K562 (cell line): ENCODE results near the gene PCP4L1. TPM values are rescaled to one million over a fixed set of nuclear protein-coding genes. Genes with fewer than 3 reads are reported as not detected.

ENCODE experiments used
- ATAC-seq: fragments of 200-7000 bp; cut with Tn5 transposase; 3 replicates; pipeline ENCODE4 v1.9.1; 2020; ENCODE audit warnings: moderate library complexity
- BruUV-seq: library from RNA; stranded (reverse); fragments of 400-500 nt; replicated peaks from 2 replicates; lab custom pipeline; 2021; lab: Mats Ljungman, UMichigan
- CTCF ChIA-PET: fragments of 300-600 bp; formaldehyde crosslinking; extraction: SDS; loops from one replicate; lab custom pipeline; 2021; ENCODE audit warnings: low intra/inter-chr PET ratio; lab: Yijun Ruan, JAX
- POLR2A ChIA-PET: fragments of 300-600, 350-650 bp; sonication (Branson Sonifier 250); formaldehyde crosslinking; extraction: SDS; loops from one replicate; lab custom pipeline; 2021; ENCODE audit warnings: antibody characterized with exemption, inconsistent platforms; lab: Yijun Ruan, JAX
- DNase-seq, 4 experiments: peaks; one replicate each; pipeline versions ENCODE4 v3.0.0 to v3.0.0-alpha.2; 2011 to 2018; ENCODE audit warnings: low spot score in 3 of 4, mixed read lengths in 3 of 4; ENCODE audit errors: extremely low read depth in 1 of 4
- FAIRE-seq: peaks from 2 replicates; lab custom pipeline; 2011; peaks lifted over from hg19 to GRCh38; lab: Jason Lieb, UNC
- H2AFZ ChIP-seq: 2 replicates; pipeline ENCODE4 v1.6.0; 2011; ENCODE audit warnings: low read depth, low read length, control low read depth, inconsistent platforms
- H3K27ac ChIP-seq: fragments of 200-600 bp; 3 replicates; pipeline ENCODE4 v1.8.0; 2011; ENCODE audit warnings: low read depth, mild to moderate bottlenecking, control low read depth, inconsistent platforms, low read length, moderate library complexity, mixed read lengths; ENCODE audit errors: extremely low read depth
- H3K27me3 ChIP-seq, 2 experiments: fragments of 300-600 bp in 1 of 2; 2 replicates in 1 of 2; 3 replicates in 1 of 2; pipeline versions ENCODE4 v1.6.0 to v1.8.0; 2011; ENCODE audit warnings: inconsistent platforms in 2 of 2, low read length in 2 of 2, mild to moderate bottlenecking in 1 of 2, mixed read lengths in 1 of 2, moderate library complexity in 1 of 2; ENCODE audit not compliant: control insufficient read depth in 2 of 2, insufficient read depth in 2 of 2
- H3K36me3 ChIP-seq: fragments of 300-600 bp; 3 replicates; pipeline ENCODE4 v1.8.0; 2011; ENCODE audit warnings: mild to moderate bottlenecking, low read length, inconsistent platforms; ENCODE audit not compliant: control insufficient read depth, insufficient read depth
- H3K4me1 ChIP-seq, 2 experiments: fragments of 200-600 bp in 1 of 2; replicated peaks in 1 of 2; 2 replicates in 1 of 2; 3 replicates in 1 of 2; pipeline versions ENCODE4 v1.5.1 to v1.8.0; 2011; ENCODE audit warnings: inconsistent platforms in 2 of 2, low read length in 2 of 2, mild to moderate bottlenecking in 1 of 2, mixed read lengths in 1 of 2, moderate library complexity in 1 of 2; ENCODE audit not compliant: control insufficient read depth in 2 of 2, insufficient read depth in 2 of 2
- H3K4me2 ChIP-seq: 2 replicates; pipeline ENCODE4 v1.6.1; 2011; ENCODE audit warnings: low read length, control low read depth, inconsistent platforms, mixed read lengths; ENCODE audit not compliant: insufficient read depth
- H3K4me3 ChIP-seq: fragments of 200-600 bp; sonication (generic), shearing (Covaris generic); 2 replicates; pipeline ENCODE4 v1.5.1; 2016; ENCODE audit warnings: control low read depth, inconsistent platforms
- H3K79me2 ChIP-seq: fragments of 200-600 bp; 3 replicates; pipeline ENCODE4 v1.8.0; 2011; ENCODE audit warnings: low read length, inconsistent platforms; ENCODE audit not compliant: control insufficient read depth, insufficient read depth
- H3K9ac ChIP-seq, 2 experiments: 2 replicates each; pipeline versions ENCODE4 v1.6.0 to v1.6.1; 2011; ENCODE audit warnings: low read depth in 2 of 2, low read length in 2 of 2, control low read depth in 1 of 2, inconsistent platforms in 1 of 2, mild to moderate bottlenecking in 1 of 2, mixed read lengths in 1 of 2; ENCODE audit not compliant: insufficient read depth in 1 of 2
- H3K9me1 ChIP-seq: one replicate; pipeline ENCODE4 v1.6.0; 2011; ENCODE audit warnings: inconsistent platforms, mild to moderate bottlenecking, low read length, moderate library complexity; ENCODE audit not compliant: control insufficient read depth, insufficient read depth
- H3K9me3 ChIP-seq: replicated peaks from 2 replicates; pipeline ENCODE4 v1.5.1; 2011; ENCODE audit warnings: low read depth, low read length, inconsistent platforms; ENCODE audit not compliant: control insufficient read depth, insufficient read depth
- H4K20me1 ChIP-seq: replicated peaks from 2 replicates; pipeline ENCODE4 v1.6.1; 2011; ENCODE audit warnings: low read length, inconsistent platforms, mixed read lengths; ENCODE audit not compliant: control insufficient read depth, insufficient read depth
- MCM7 ChIP-seq, 2 experiments: fragments of 450-650 bp; IDR thresholded peaks; 2 replicates each; pipeline ENCODE4 v1.6.1; 2016 to 2018
- RNF219 ChIP-seq: fragments of 250-450 bp; sonication (Bioruptor Pico); IDR thresholded peaks from 2 replicates; pipeline ENCODE4 v1.5.0; 2022; ENCODE audit warnings: mild to moderate bottlenecking
- YBX1 ChIP-seq: fragments of 450-650 bp; IDR thresholded peaks from 2 replicates; pipeline ENCODE4 v1.7.1; 2016; ENCODE audit warnings: mild to moderate bottlenecking
- ZNF354B ChIP-seq: fragments of 250-450 bp; sonication (Bioruptor Pico); IDR thresholded peaks from 2 replicates; pipeline ENCODE4 v1.4.0; 2020
- ZNF764 ChIP-seq: fragments of 250-450 bp; sonication (Bioruptor Pico); IDR thresholded peaks from 2 replicates; pipeline ENCODE4 v1.4.0; 2020; ENCODE audit warnings: low read depth, mild to moderate bottlenecking, moderate library complexity
- ZZZ3 ChIP-seq: fragments of 450-650 bp; IDR thresholded peaks from 2 replicates; pipeline ENCODE4 v1.6.1; 2016; ENCODE audit warnings: antibody characterized with exemption, mild to moderate bottlenecking, moderate library complexity
- WGBS: fragments of 100-300 bp; shearing (Covaris generic); methylation state at CpG from one replicate; pipeline ENCODE4 v1.1.6; 2016; ENCODE audit warnings: low coverage, mixed read lengths; ENCODE audit not compliant: insufficient coverage; ENCODE audit errors: missing lambda C conversion rate; 5-methylcytosine and 5-hydroxymethylcytosine counted together
- in situ Hi-C: fragments of 300-500 bp; cut with MboI; formaldehyde crosslinking; loops from 4 replicates; pipeline ENCODE4 v1.15.0; 2018; ENCODE audit warnings: inconsistent platforms, mixed read lengths
- intact Hi-C: fragments of 100-400 bp; cut with micrococcal nuclease; formaldehyde crosslinking; loops from 2 replicates; pipeline ENCODE4 v1.14.2; 2022
- polyA plus RNA-seq, 8 experiments: library from polyadenylated mRNA; depleted of rRNA in 4 of 8; stranded (reverse) in 5 of 8; unstranded in 3 of 8; fragments of >200 nt; fragmentation: Nextera tagmentation in 2 of 8; fragmentation: Illumina TruSeq in 1 of 8; extraction: Ambion mirVana in 2 of 8; extraction: Trizol in 1 of 8; gene quantifications; 2 replicates each; pipeline versions ENCODE4 v1.2.1 to v1.2.3, GENCODE V29; 2011 to 2014; ENCODE audit warnings: inconsistent platforms in 1 of 8, missing spikeins in 1 of 8
- total RNA-seq, 7 experiments: library from RNA; depleted of rRNA in 6 of 7; stranded (reverse); fragments of >200 nt in 6 of 7; fragmentation: Illumina TruSeq in 2 of 7; extraction: Trizol in 2 of 7; gene quantifications; 2 replicates each; pipeline versions ENCODE4 v1.2.1 to v1.2.3, GENCODE V29; 2011 to 2021; ENCODE audit warnings: low replicate concordance in 1 of 7
- TF ChIP-seq, protein P1 (sequence below): fragments of 250-450 bp; sonication (Bioruptor Pico); IDR thresholded peaks from 2 replicates; pipeline ENCODE4 v1.5.0; 2021

The PCP4L1 gene
- total and polyA plus RNA-seq, 9 of the 15 experiments (the other 6 are each of a cell fraction or from before 2014, with no cell fraction given), result not detected

DNA sequence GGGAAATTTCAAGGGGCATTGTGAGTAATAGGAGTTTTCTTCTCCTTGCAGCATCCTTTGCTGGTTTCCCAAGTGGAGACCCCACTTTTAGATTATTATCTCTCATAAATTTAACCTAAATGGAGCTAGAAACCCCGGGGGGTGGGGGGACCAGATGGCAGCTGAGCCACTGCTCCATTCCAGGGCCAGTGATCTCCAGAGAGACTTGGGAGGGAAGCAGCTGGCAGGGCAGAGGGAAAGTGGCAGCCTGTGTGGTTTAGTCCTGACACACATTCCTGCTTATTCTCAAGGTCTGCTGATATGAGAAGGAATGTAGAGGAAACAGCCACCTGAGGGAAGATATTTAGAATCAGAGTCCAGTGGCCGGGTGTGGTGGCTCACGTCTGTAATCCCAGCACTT is 16.3 kb downstream of the PCP4L1 start (continued):
- no peak for TF ChIP-seq RNF219 (CRISPR knock-in tag)
- no peak for TF ChIP-seq ZNF354B (CRISPR knock-in tag)
- TF ChIP-seq MCM7 (IDR thresholded peaks at IDR 0.05), result no peak
- no peak for TF ChIP-seq ZZZ3

GRCh38 chr1:161282991-161283390 is 24.4 kb downstream of the PCP4L1 start:
- 0% methylated on average over 1 of the region's 1 CpG for WGBS
- Histone ChIP-seq H3K9me1 (no peaks in the 10 kb centered on the region), H3K9me3 (no peaks in the 10 kb centered on the region), H3K4me1 (no peaks in the 10 kb centered on the region; a peak in 1 of 5 replicates), H3K9ac (no peak overlapping the region), H4K20me1 (no peaks in the 10 kb centered on the region), H3K27me3 (peaks cover 10 to 12% of the 10 kb centered on the region in 2 experiments), H3K36me3 (no peaks in the 10 kb centered on the region), H3K27ac (no peak overlapping the region), H3K4me2 (no peak overlapping the region), H3K4me3 (no peak overlapping the region), H3K79me2 (no peaks in the 10 kb centered on the region), H2AFZ (no peak overlapping the region)
- BruUV-seq, result no TSS peak
- in situ Hi-C loops (no loop called here), intact Hi-C loops (no loop called here)
- DNase-seq, result no peak
- ChIA-PET CTCF (no interaction called here), POLR2A (interaction anchor here (1.0 to 1.6 kb wide), 4 partner anchors 9 to 34 kb away, joined by 3 to 5 read pairs (median 4); no protein-coding TSS in a partner anchor)
- no peak for TF ChIP-seq ZNF764 (CRISPR knock-in tag)
- TF ChIP-seq, protein P1, sequence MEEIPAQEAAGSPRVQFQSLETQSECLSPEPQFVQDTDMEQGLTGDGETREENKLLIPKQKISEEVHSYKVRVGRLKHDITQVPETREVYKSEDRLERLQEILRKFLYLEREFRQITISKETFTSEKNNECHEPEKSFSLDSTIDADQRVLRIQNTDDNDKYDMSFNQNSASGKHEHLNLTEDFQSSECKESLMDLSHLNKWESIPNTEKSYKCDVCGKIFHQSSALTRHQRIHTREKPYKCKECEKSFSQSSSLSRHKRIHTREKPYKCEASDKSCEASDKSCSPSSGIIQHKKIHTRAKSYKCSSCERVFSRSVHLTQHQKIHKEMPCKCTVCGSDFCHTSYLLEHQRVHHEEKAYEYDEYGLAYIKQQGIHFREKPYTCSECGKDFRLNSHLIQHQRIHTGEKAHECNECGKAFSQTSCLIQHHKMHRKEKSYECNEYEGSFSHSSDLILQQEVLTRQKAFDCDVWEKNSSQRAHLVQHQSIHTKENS (CRISPR knock-in tag), result no peak
- TF ChIP-seq YBX1, result no peak
- FAIRE-seq, result no peak
- no peak for ATAC-seq
